ENCODE data around the gene CERS4.

The CERS4 gene

GRCh38 chr19:8307400-8307964 is 98.3 kb downstream of the CERS4 start:
- TF ChIP-seq USF1 (IDR thresholded peaks at IDR 0.05), result no peak
- no peak for TF ChIP-seq NFIC (IDR thresholded peaks at IDR 0.05)
- TF ChIP-seq ZBTB7A (IDR thresholded peaks at IDR 0.05; ENCODE audit: low read depth), result no peak
- no peak for TF ChIP-seq TAF1 (IDR thresholded peaks at IDR 0.05; ENCODE audit: low read depth)
- no peak for TF ChIP-seq CEBPB (IDR thresholded peaks at IDR 0.05)
- no peak for TF ChIP-seq MAX (IDR thresholded peaks at IDR 0.05)
- no peak for TF ChIP-seq EGR1 (IDR thresholded peaks at IDR 0.05)
- TF ChIP-seq YY1 (IDR thresholded peaks at IDR 0.05; ENCODE audit: low read depth), result no peak

GRCh38 chr19:8307965-8308866 is 99.0 kb downstream of the CERS4 start, which contains the start of gene CD320:
CD320 (minus strand) TSS chr19:8308358; CDS start chr19:8308290, 68 bp downstream.
- 0 out of 2 replicates have a peak, but pooled peaks have one; percentile 24 for TF ChIP-seq TEAD4 (IDR thresholded peaks at IDR 0.05)
- peak; percentile 89 for TF ChIP-seq USF1 (IDR thresholded peaks at IDR 0.05)
- peak; percentile 23; the same call in 1 of the 2 replicates for TF ChIP-seq TCF12 (IDR thresholded peaks at IDR 0.05; ENCODE audit: low read depth)
- TF ChIP-seq CREB1 (IDR thresholded peaks at IDR 0.05; ENCODE audit: low read depth), result no peak; the same call in 1 of the 2 replicates
- TF ChIP-seq TAF1 (IDR thresholded peaks at IDR 0.05; ENCODE audit: low read depth), result peak; percentile 59; the same call in 1 of the 2 replicates
- no peak; the same call in 1 of the 2 replicates for TF ChIP-seq REST (IDR thresholded peaks at IDR 0.05; ENCODE audit: low read depth)
- TF ChIP-seq YY1 (IDR thresholded peaks at IDR 0.05; ENCODE audit: low read depth), result peak; percentile 41; the same call in 1 of the 2 replicates
- peak; percentile 99 for TF ChIP-seq MAX (IDR thresholded peaks at IDR 0.05)
- TF ChIP-seq EP300 (IDR thresholded peaks at IDR 0.05; ENCODE audit: borderline replicate concordance), result 0 out of 2 replicates have a peak, but pooled peaks have one; percentile 12

GRCh38 chr19:8308891-8309291 is 99.7 kb downstream of the CERS4 start:
- no peak for TF ChIP-seq TEAD4 (IDR thresholded peaks at IDR 0.05)
- no peak for TF ChIP-seq TAF1 (IDR thresholded peaks at IDR 0.05; ENCODE audit: low read depth)
- no peak for TF ChIP-seq RAD21 (IDR thresholded peaks at IDR 0.05; ENCODE audit: low read depth)

GRCh38 chr19:8310342-8311055 is 101.3 kb downstream of the CERS4 start:
- TF ChIP-seq NFIC (IDR thresholded peaks at IDR 0.05) (no peak), MAX (IDR thresholded peaks at IDR 0.05) (no peak), REST (IDR thresholded peaks at IDR 0.05; ENCODE audit: low read depth) (no peak), ZBTB7A (IDR thresholded peaks at IDR 0.05; ENCODE audit: low read depth) (no peak), FOXM1 (IDR thresholded peaks at IDR 0.05; ENCODE audit: borderline replicate concordance, low read depth) (no peak), TAF1 (IDR thresholded peaks at IDR 0.05; ENCODE audit: low read depth) (no peak), CEBPB (IDR thresholded peaks at IDR 0.05) (no peak), USF1 (IDR thresholded peaks at IDR 0.05) (no peak), RAD21 (IDR thresholded peaks at IDR 0.05; ENCODE audit: low read depth) (no peak), CREB1 (IDR thresholded peaks at IDR 0.05; ENCODE audit: low read depth) (no peak), TEAD4 (IDR thresholded peaks at IDR 0.05) (no peak), YY1 (IDR thresholded peaks at IDR 0.05; ENCODE audit: low read depth) (no peak), EP300 (IDR thresholded peaks at IDR 0.05; ENCODE audit: borderline replicate concordance) (no peak), EGR1 (IDR thresholded peaks at IDR 0.05) (no peak), TCF12 (IDR thresholded peaks at IDR 0.05; ENCODE audit: low read depth) (no peak)

Measured in Ishikawa (cell line).